DND-41 (cell line): Measurements from ENCODE around the gene NDUFA12.

Experiments
- ATAC-seq: fragments of 200-7000 bp; cut with Tn5 transposase; 3 replicates; pipeline ENCODE4 v1.9.1; 2021; ENCODE audit warnings: low read depth; ENCODE audit not compliant: insufficient read depth
- DNase-seq: peaks from one replicate; pipeline ENCODE4 v3.0.0-alpha.2; 2020
- H2AFZ ChIP-seq: 2 replicates; pipeline ENCODE4 v1.6.0; 2012; ENCODE audit warnings: low read depth, low read length
- H3K27ac ChIP-seq: 2 replicates; pipeline ENCODE4 v1.5.1; 2012; ENCODE audit warnings: low read length, inconsistent platforms
- H3K27me3 ChIP-seq: fragments of 200-600 bp; sonication (generic); 2 replicates; pipeline ENCODE4 v1.6.0; 2012; ENCODE audit warnings: low read length, mild to moderate bottlenecking, inconsistent platforms; ENCODE audit not compliant: insufficient read depth, poor library complexity
- H3K36me3 ChIP-seq: 2 replicates; pipeline ENCODE4 v1.5.1; 2012; ENCODE audit warnings: low read length, inconsistent platforms; ENCODE audit not compliant: insufficient read depth
- H3K4me1 ChIP-seq: 2 replicates; pipeline ENCODE4 v1.5.1; 2012; ENCODE audit warnings: mild to moderate bottlenecking, low read length; ENCODE audit not compliant: insufficient read depth
- H3K4me2 ChIP-seq: 2 replicates; pipeline ENCODE4 v1.6.0; 2012; ENCODE audit warnings: mild to moderate bottlenecking, moderate library complexity, low read length, inconsistent platforms; ENCODE audit not compliant: insufficient read depth
- H3K4me3 ChIP-seq, 2 experiments: fragments of 200-600 bp in 1 of 2; shearing (Covaris generic) in 1 of 2; 2 replicates each; pipeline ENCODE4 v1.5.1; 2012 to 2016; ENCODE audit warnings: inconsistent platforms in 2 of 2, low read length in 2 of 2, mild to moderate bottlenecking in 2 of 2, low read depth in 1 of 2, moderate library complexity in 1 of 2
- H3K79me2 ChIP-seq: 2 replicates; pipeline ENCODE4 v1.6.0; 2012; ENCODE audit warnings: low read length, inconsistent platforms; ENCODE audit not compliant: insufficient read depth
- H3K9ac ChIP-seq: 2 replicates; pipeline ENCODE4 v1.6.0; 2012; ENCODE audit warnings: low read depth, mild to moderate bottlenecking, inconsistent platforms, low read length, moderate library complexity
- H3K9me3 ChIP-seq: 2 replicates; pipeline ENCODE4 v1.5.1; 2012; ENCODE audit warnings: low read length, moderate library complexity, mild to moderate bottlenecking, inconsistent platforms; ENCODE audit not compliant: insufficient read depth, severe bottlenecking
- H4K20me1 ChIP-seq: 2 replicates; pipeline ENCODE4 v1.6.0; 2012; ENCODE audit warnings: low read length; ENCODE audit not compliant: insufficient read depth
- EZH2 ChIP-seq: IDR thresholded peaks from 3 replicates; pipeline ENCODE4 v1.6.1; 2012; ENCODE audit warnings: borderline replicate concordance, low read depth, mild to moderate bottlenecking, moderate library complexity, low read length, inconsistent platforms; ENCODE audit not compliant: severe bottlenecking
- TF ChIP-seq, protein P1 (sequence below): IDR thresholded peaks from 2 replicates; pipeline ENCODE4 v1.5.1; 2012; ENCODE audit warnings: borderline replicate concordance, low read length, moderate library complexity, mild to moderate bottlenecking; ENCODE audit not compliant: poor library complexity, severe bottlenecking; ENCODE audit errors: extremely low read depth

NDUFA12 gene

DNA sequence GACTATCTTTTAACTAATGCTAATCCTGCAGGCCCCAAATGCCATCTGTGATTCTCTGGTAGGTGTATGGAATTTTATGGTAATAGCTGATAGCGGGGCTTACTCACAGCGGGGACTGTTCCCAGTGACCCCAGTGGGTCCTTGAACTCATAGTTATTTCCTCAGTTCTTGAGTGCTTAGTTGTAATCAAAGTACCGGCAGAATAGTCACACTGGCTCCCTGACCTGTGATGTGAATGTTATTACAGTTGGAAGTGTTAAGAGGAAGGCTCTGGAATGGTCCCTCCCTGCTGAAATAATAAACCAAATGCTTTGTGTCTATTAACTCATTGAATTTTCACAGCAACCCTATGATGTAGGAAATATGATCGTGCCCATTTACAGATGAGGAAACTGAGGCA lies 78.3 kb downstream of the NDUFA12 start:
- Histone ChIP-seq H2AFZ (no peak overlapping the region), H3K4me3 (no peak overlapping the region), H3K27me3 (no peaks in the 10 kb centered on the region), H3K9me3 (no peaks in the 10 kb centered on the region), H4K20me1 (no peaks in the 10 kb centered on the region), H3K36me3 (no peaks in the 10 kb centered on the region), H3K9ac (no peak overlapping the region), H3K4me1 (no peaks in the 10 kb centered on the region), H3K4me2 (no peak overlapping the region), H3K79me2 (no peaks in the 10 kb centered on the region), H3K27ac (no peak overlapping the region)
- DNase-seq (no peak), ATAC-seq (no peak)
- TF ChIP-seq EZH2, result no peak
- TF ChIP-seq, protein P1, sequence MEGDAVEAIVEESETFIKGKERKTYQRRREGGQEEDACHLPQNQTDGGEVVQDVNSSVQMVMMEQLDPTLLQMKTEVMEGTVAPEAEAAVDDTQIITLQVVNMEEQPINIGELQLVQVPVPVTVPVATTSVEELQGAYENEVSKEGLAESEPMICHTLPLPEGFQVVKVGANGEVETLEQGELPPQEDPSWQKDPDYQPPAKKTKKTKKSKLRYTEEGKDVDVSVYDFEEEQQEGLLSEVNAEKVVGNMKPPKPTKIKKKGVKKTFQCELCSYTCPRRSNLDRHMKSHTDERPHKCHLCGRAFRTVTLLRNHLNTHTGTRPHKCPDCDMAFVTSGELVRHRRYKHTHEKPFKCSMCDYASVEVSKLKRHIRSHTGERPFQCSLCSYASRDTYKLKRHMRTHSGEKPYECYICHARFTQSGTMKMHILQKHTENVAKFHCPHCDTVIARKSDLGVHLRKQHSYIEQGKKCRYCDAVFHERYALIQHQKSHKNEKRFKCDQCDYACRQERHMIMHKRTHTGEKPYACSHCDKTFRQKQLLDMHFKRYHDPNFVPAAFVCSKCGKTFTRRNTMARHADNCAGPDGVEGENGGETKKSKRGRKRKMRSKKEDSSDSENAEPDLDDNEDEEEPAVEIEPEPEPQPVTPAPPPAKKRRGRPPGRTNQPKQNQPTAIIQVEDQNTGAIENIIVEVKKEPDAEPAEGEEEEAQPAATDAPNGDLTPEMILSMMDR, result no peak

DNA sequence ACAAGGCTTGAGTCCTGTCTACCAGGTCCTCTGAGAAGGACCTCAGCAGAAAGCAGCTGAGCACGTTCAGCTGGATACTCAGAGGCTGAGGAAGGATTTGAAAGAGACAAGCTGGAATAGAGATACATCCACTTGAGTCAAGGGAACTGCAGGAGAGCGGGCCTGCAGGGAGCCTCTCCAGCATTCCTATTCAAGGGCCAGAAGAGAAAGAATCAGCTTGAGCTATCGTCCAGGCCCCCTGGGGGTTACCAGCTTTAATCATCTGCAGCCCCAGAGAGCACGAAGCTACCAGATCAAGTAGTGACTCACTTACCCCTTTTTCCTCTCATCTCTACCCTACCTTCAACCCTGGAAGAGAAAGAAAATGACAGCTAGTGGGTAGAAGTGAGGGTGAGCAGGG lies 80.9 kb downstream of the NDUFA12 start:
- H3K27ac ChIP-seq, result no peak overlapping the region
- no peaks in the 10 kb centered on the region for H3K79me2 ChIP-seq
- no peaks in the 10 kb centered on the region for H4K20me1 ChIP-seq
- H3K9me3 ChIP-seq, result no peaks in the 10 kb centered on the region
- DNase-seq, result no peak
- H3K4me1 ChIP-seq, result no peaks in the 10 kb centered on the region
- H2AFZ ChIP-seq, result no peak overlapping the region
- TF ChIP-seq EZH2, result no peak
- TF ChIP-seq, protein P1, result no peak
- no peak overlapping the region for H3K9ac ChIP-seq
- no peak overlapping the region for H3K4me3 ChIP-seq
- no peaks in the 10 kb centered on the region for H3K36me3 ChIP-seq
- no peak for ATAC-seq
- no peaks in the 10 kb centered on the region for H3K27me3 ChIP-seq
- no peak overlapping the region for H3K4me2 ChIP-seq
